PC-3 (cell line): Measurements from ENCODE around the gene DNER.

Experiments
- CTCF ChIP-seq: fragments of 300-600 bp; sonication (generic); conservative IDR thresholded peaks from 2 replicates; pipeline ENCODE4 v1.5.1; 2017; ENCODE audit warnings: antibody characterized with exemption, low read depth, mild to moderate bottlenecking, low read length
- EZH2 ChIP-seq: fragments of 300-600 bp; sonication (generic); IDR thresholded peaks from one replicate; pipeline ENCODE4 v1.6.1; 2017; ENCODE audit warnings: antibody characterized with exemption, mild to moderate bottlenecking, low read length; ENCODE audit not compliant: unreplicated experiment
- EZH2phosphoT487 ChIP-seq: fragments of 300-600 bp; sonication (generic); IDR thresholded peaks from 2 replicates; pipeline ENCODE4 v1.6.1; 2018; ENCODE audit warnings: mild to moderate bottlenecking, antibody characterized with exemption, low read length, borderline replicate concordance

- TF ChIP-seq CTCF = no peak
- TF ChIP-seq EZH2 = no peak
- TF ChIP-seq EZH2phosphoT487 = no peak
Measured at GRCh38 chr2:229719926-229720647, 5.7 kb upstream of the DNER start.
